ENCODE data around the gene GPR160.

- TF ChIP-seq CTCF (IDR thresholded peaks at IDR 0.05; ENCODE audit: poor library complexity) (no peak), EZH2 (IDR thresholded peaks at IDR 0.05; ENCODE audit: borderline replicate concordance) (no peak)
Measured at GRCh38 chr3:170083343-170083742, 45.5 kb downstream of the GPR160 start.
